HG03039 (cell line): ENCODE results near the gene TTC16.
"Not testable (repeated sequence)": the region's sequence is repeated elsewhere in the genome, so short reads cannot be mapped to it uniquely, and the experiment has no call there.

Experiments
- ATAC-seq: cut with Tn5 transposase; IDR thresholded peaks from one replicate; pipeline ENCODE4 v1.9.1; 2021; ENCODE audit warnings: mild to moderate bottlenecking, moderate library complexity; ENCODE audit not compliant: unreplicated experiment

Gene TTC16

GRCh38 chr9:127739614-127740330, 23.9 kb downstream of the TTC16 start:
- no peak for ATAC-seq

DNA sequence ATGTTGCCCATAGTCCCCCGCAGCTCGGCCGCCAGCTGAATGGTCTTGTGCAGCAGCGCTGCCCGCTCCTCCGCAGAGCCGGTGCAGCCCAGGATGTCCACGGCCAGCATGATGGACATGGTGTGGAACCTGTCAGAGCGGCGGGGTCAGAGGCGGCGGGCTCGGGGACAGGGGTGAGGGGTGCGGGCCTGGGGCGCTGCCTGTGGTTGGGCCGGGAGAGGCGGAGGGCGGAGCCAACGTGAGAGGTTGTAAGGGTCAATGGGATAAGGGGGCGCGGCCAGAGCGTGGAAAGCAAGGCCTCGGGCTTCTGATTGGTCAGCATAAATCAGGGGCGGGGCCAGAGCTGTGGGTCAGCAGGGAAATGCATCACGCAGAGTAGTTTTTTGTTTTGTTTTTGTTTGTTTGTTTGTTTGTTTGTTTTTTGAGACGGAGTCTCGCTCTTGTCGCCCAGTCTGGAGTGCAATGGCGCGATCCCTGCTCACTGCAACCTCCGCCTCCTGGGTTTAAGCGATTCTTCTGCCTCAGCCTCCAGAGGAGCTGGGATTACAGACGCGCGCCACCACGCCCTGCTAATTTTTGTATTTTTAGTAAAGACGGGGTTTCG, 26.1 kb downstream of the TTC16 start:
- ATAC-seq: no peak

DNA sequence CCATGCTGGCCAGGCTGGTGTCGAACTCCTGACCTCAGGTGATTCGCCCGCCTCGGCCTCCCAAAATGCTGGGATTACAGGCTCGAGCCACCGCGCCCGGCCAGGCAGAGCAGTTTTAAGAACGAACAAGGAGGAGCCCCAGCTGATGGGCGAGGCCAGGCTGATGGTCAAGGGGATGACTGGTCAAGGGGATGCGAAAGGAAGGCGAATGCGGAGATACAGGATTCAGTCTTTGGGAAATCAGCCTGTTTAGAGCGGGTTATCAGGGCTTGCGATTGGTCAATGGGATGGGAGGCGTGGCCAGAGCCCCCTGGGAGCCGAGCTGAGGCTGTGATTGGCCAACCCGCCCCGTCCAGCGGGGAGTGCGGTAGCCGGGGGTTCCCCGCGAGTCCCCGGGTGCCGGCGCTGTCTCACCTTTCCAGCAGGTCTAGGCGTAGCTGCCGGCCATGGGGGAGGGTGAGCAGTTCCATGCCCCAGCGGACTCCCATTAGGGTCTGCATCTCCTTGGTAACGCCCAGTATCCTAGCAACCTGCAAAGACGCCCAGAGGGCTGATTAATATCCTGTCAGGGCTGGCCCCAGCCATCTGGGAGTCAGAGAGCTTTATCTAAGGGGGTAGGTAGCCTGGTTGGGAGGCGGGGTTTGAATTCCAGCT, 26.7 kb downstream of the TTC16 start:
- no peak for ATAC-seq

- ATAC-seq: no peak
These were observed 28.7 kb downstream of the TTC16 start for GRCh38 chr9:127744398-127745110.

DNA sequence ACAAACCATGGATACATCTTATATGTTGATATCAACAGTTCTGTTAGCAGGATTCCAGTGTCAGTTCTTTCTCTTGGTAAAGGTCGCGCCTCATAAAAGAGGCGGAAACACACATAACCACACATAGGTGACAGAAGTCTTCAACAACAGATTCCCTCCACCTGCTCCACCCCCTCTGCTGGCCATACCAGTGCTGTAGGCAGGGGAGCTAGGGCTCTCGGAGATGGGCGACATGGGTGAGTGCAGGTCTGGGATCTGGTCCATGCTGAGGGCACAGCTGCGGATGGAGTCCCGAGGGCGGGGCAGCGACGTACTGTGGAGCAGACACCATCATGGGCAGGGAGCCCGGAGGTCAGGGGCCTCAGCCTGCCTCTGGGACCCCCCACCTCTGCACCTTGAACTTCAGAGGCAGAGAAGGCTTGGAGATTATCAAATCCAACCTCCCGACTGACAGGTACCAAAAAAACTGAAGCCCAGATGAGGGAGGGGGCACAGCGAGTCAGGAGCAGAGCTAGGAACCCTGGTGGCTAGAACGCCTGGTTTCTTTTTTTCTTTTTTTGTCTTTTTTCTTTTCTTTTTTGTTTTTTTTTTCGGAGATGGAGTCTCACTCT, 31.2 kb downstream of the TTC16 start:
- no peak for ATAC-seq

DNA sequence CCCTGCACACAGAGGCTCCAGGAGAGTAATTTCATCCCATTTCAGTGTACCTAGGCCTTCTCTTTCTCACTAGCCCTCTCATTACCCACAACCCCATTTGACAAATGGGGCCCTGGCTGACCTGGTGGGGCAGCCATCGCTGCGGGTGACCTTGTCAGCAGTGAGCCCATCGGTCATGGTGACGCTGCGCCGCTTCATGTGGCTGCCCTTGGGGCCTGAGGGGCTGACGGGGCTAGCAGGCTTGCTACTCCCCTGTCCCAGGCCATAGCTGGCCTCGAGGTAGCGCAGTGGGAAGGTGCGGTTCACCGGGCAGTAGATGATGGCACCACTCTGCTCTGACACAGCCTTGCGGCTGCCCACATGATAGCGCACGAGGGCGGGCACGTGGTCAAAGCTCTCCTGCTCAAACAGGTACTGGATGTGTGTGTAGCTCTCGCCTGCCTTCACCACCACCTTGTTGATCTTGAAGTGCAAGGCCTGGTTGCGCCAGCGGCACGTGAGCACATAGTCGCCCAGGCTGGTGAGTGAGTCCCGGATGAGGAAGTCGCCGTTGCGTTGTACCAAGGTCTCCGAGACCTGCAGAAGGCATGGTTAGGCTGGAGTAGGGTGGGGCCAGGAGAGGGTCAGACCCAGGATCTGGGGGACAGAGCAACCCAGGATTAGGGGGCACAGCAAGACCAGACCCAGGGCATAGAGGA, 33.4 kb downstream of the TTC16 start:
- no peak for ATAC-seq

GRCh38 chr9:127751269-127752054, 35.6 kb downstream of the TTC16 start:
- no peak for ATAC-seq

- no peak for ATAC-seq
These were observed 37.3 kb downstream of the TTC16 start for GRCh38 chr9:127753148-127753547.

DNA sequence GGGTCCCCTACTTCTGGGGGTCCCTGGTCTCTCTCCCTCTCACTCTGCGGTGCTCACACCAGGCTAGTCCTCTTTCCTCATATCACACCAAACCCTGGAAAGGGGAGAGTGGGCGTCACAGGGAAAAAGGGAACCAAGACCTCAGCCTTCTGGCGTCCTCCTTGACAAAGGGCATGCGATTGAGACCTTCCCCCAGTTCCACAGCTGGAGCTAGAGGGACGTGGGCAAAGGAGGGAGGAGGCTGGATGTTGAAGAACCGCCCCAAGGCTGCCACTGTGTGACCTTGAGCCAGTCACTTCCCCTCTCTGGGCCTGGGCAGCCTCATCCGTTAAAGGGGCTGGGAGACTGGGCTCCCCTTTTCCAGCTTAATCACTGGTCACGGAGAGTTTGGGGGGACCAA, 37.7 kb downstream of the TTC16 start:
- no peak for ATAC-seq

- no peak for ATAC-seq
These were observed 38.5 kb downstream of the TTC16 start for GRCh38 chr9:127754099-127755060.

DNA sequence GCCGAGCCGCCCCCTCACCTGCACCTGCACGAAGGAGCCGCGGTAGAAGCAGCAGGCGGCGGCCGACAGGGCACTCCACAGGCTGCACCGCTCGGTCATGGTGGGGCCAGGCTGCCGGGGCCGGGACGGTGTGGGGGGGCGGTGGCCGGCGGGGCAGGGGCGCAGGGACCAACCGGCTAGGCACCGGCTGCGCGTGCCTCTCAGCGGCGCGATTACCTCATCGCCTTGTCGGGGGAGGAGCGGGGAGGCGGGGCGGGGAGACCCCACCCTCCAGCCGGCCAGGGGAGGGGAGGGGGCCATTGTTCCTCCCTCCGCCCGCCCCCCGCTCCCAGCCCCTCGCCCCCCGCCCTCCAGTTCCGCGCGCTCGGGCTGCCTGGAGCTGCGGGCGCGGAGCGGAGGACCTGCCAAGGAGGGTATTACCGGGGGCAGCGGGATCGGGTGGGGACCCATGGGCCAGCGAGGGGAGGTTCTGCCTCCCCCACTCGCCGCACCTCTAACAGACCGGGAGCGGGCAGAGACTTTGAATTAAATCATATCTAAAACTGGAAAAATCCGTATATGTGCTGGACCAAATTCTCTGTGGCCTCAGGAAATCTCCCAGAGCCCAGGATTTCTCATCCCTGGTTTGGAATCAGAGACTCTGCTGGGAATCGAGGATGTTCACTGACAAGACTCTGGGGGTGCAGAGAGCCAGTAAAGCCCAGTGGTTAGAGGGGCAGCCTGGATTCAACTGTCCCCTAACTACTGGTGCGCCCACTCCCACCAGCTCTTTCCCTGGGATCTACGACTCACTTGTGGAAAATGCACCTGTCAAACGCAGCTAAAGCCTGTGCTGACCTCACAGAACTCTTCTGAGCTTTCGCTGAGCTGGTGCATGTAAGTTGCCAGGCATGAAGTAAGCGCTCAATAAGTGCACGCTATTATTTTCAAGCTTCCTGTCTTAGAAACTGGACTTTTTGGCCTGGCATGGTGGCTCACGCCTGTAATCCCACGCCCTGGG, 39.5 kb downstream of the TTC16 start:
- no peak for ATAC-seq

DNA sequence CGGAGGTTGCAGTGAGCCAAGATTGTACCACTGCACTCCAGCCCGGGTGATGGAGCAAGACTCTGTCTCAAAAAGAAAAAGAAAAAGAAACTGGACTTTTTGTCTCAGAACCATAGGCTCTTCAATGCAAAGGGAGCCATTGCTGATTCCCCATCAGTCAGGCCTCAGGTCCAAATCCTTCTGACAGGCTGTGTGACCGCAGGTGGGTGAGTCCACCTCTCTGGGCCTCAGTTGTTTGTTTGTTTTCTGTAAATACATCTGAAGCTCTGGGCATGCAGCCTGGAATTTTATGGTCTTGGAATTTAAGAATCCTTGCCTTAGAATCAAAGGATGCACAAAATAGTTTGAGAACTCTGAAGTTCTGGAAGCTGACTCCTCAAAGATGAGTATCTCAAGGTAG, 40.4 kb downstream of the TTC16 start:
- ATAC-seq: no peak

DNA sequence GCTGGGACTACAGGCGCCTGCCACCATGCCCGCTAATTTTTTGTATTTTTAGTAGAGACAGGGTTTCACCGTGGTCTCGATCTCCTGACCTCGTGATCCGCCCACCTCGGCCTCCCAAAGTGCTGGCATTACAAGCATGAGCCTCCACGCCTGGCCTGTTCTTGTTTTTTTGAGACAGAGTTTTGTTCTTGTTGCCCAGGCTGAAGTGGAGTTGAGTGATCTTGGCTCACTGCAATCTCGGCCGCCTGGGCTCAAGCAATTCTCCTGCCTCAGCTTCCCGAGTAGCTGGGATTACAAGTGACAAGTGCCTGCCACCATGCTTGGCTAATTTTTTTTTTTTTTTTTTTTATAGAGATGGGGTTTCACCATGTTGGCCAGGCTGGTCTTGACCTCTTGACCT, 40.9 kb downstream of the TTC16 start:
- ATAC-seq: not testable (repeated sequence)

GRCh38 chr9:127758843-127759242, 43.0 kb downstream of the TTC16 start:
- ATAC-seq: no peak

DNA sequence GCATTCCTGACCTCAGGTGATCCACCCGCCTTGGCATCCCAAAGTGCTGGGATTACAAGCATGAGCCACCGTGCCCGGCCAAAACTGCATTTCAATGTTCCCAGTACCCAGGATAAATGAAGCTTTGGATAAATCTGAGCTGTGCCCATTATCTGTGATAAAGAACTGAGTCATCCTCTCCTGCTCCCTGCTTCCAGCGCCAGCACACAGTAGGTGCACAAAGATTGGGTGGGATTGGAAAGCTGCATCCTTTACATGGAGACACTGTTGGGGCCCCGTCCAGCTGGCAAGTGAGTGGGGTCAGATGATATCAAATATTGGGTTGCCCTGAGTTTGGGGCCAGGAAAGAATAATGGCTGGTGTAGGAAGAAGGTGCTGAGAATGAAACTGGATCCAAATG, 45.2 kb downstream of the TTC16 start:
- ATAC-seq: no peak

GRCh38 chr9:127761491-127761956, 45.6 kb downstream of the TTC16 start:
- ATAC-seq: no peak

DNA sequence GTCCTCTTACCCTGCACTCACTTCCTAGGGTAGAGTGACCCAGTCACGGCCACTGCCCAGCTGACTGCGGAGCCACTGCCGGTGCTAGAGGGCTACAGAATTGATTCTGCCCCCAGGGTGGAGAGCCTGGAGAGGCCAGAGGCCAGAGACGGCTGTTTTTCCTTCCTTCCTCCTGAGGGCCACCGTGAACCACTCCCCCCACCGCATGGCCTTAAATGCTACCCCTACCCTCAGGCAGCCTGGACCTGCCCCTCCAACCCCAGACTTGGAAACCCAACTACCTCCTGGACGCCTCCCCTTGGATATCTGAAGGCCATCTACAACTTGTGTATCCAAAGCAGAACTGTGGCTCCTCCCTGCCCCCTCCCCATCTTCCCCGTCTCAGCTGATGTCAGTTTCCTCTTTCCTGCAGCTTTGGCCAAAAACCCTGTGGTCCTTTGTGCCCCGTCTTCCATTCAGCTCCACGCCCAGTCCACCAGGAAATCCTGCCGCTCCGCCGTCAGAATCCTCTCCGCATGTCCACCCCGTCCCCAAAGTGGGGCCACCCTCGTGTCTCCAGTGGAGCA, 46.3 kb downstream of the TTC16 start:
- ATAC-seq: no peak
